Panc1 (cell line): ENCODE results near the gene TNIK. TPM values are rescaled to one million over a fixed set of nuclear protein-coding genes. Genes with fewer than 3 reads are reported as not detected.

ENCODE experiments used
- ATAC-seq: fragments of 200-7000 bp; cut with Tn5 transposase; 2 replicates; pipeline ENCODE4 v1.9.1; 2020; ENCODE audit warnings: mild to moderate bottlenecking, moderate library complexity
- BruUV-seq: library from RNA; stranded (reverse); fragments of 400-500 nt; replicated peaks from 2 replicates; lab custom pipeline; 2021; lab: Mats Ljungman, UMichigan
- CTCF ChIA-PET: fragments of 300-600 bp; sonication (Branson Sonifier 250); formaldehyde crosslinking; loops from one replicate; lab custom pipeline; 2022; ENCODE audit warnings: antibody characterized with exemption; lab: Charles Lee
- POLR2A ChIA-PET: fragments of 300-600 bp; sonication (Branson Sonifier 250); formaldehyde crosslinking; loops from one replicate; lab custom pipeline; 2022; ENCODE audit warnings: antibody characterized with exemption; lab: Charles Lee
- DNase-seq: peaks from one replicate; pipeline ENCODE4 v3.0.0-alpha.2; 2010; ENCODE audit warnings: low read depth, low spot score
- H3K27ac ChIP-seq: 2 replicates; pipeline ENCODE4 v1.5.1; 2011; ENCODE audit warnings: mild to moderate bottlenecking, low read length, inconsistent platforms
- H3K27me3 ChIP-seq: fragments of 200-500 bp; sonication (Bioruptor generic); 2 replicates; pipeline ENCODE4 v1.6.0; 2014; ENCODE audit warnings: low read length, inconsistent platforms; ENCODE audit not compliant: control insufficient read depth, insufficient read depth
- H3K36me3 ChIP-seq: fragments of 200-500 bp; sonication (Bioruptor generic); 2 replicates; pipeline ENCODE4 v1.5.1; 2014; ENCODE audit warnings: inconsistent platforms, mild to moderate bottlenecking, low read length, moderate library complexity; ENCODE audit not compliant: control insufficient read depth, insufficient read depth
- H3K4me1 ChIP-seq: 2 replicates; pipeline ENCODE4 v1.5.1; 2011; ENCODE audit warnings: inconsistent platforms, mild to moderate bottlenecking, low read length, moderate library complexity; ENCODE audit not compliant: control insufficient read depth, insufficient read depth
- H3K4me3 ChIP-seq, 2 experiments: 2 replicates each; pipeline ENCODE4 v1.5.1; 2011 to 2012; ENCODE audit warnings: low read depth in 2 of 2, low read length in 2 of 2, mild to moderate bottlenecking in 2 of 2, inconsistent platforms in 1 of 2, moderate library complexity in 1 of 2
- H3K9me3 ChIP-seq: fragments of 200-500 bp; sonication (Bioruptor generic); 2 replicates; pipeline ENCODE4 v1.5.1; 2014; ENCODE audit warnings: low read depth, mild to moderate bottlenecking, inconsistent platforms, low read length, moderate library complexity; ENCODE audit not compliant: control insufficient read depth, insufficient read depth
- CTCF ChIP-seq: fragments of 450-650 bp; IDR thresholded peaks from 2 replicates; pipeline ENCODE4 v1.5.1; 2017; ENCODE audit warnings: mild to moderate bottlenecking
- POLR2AphosphoS5 ChIP-seq: IDR thresholded peaks from 2 replicates; pipeline ENCODE4 v1.6.1; 2012; ENCODE audit warnings: mild to moderate bottlenecking, low read depth, low read length, moderate library complexity
- REST ChIP-seq, 2 experiments: IDR thresholded peaks; 2 replicates each; pipeline ENCODE4 v1.6.1; 2011 to 2012; ENCODE audit warnings: low read depth in 2 of 2, control low read depth in 1 of 2, low read length in 1 of 2, mild to moderate bottlenecking in 1 of 2, moderate library complexity in 1 of 2; ENCODE audit not compliant: insufficient read depth in 1 of 2
- SIN3A ChIP-seq: IDR thresholded peaks from 2 replicates; pipeline ENCODE4 v1.6.1; 2012; ENCODE audit warnings: low read depth, mild to moderate bottlenecking, low read length, moderate library complexity, borderline replicate concordance; ENCODE audit not compliant: insufficient read depth
- TCF7L2 ChIP-seq: IDR thresholded peaks from 2 replicates; pipeline ENCODE4 v1.6.1; 2011; ENCODE audit warnings: mild to moderate bottlenecking, low read depth, low read length, inconsistent platforms
- in situ Hi-C: cut with HindIII; loops from 2 replicates; pipeline ENCODE4 v1.10.0; 2016; ENCODE audit warnings: low sequenced_read_pairs, low pct_unique_long_range_greater_than_20kb
- intact Hi-C: fragments of 100-400 bp; cut with micrococcal nuclease; formaldehyde crosslinking; loops from one replicate; pipeline ENCODE4 v1.10.0; 2022; ENCODE audit not compliant: unreplicated experiment
- total RNA-seq: library from RNA; stranded (reverse); gene quantifications from one replicate; pipeline ENCODE4 v1.2.1, GENCODE V29; 2021; ENCODE audit not compliant: unreplicated experiment

Gene TNIK
- total RNA-seq, 1 experiment from 2014 or later = 1.9 TPM

GRCh38 chr3:171444001-171444690, 16.1 kb downstream of the TNIK start:
- POLR2A ChIA-PET = no interaction called here
- BruUV-seq = no TSS peak
- peaks cover 7% of the 10 kb centered on the region; the same call in 1 of the 2 replicates for H3K27me3 ChIP-seq
- no peak for ATAC-seq
- intact Hi-C loops (no loop called here), in situ Hi-C loops (no loop called here)
- H3K9me3 ChIP-seq = no peaks in the 10 kb centered on the region
- H3K4me1 ChIP-seq = 0 out of 2 replicates have a peak, but pooled peaks cover 2% of the 10 kb centered on the region
- no peak overlapping the region for H3K4me3 ChIP-seq
- no peak overlapping the region for H3K27ac ChIP-seq
- no peaks in the 10 kb centered on the region for H3K36me3 ChIP-seq
- no peak for TF ChIP-seq TCF7L2
- no peak for TF ChIP-seq CTCF
- TF ChIP-seq SIN3A = no peak
- TF ChIP-seq POLR2AphosphoS5 = no peak
- no peak for TF ChIP-seq REST (IDR thresholded peaks at IDR 0.05; ENCODE audit: insufficient read depth in 1 of 2, low read depth in 2 of 2, low read length in 1 of 2)
- CTCF ChIA-PET = no interaction called here
- no peak for DNase-seq

DNA sequence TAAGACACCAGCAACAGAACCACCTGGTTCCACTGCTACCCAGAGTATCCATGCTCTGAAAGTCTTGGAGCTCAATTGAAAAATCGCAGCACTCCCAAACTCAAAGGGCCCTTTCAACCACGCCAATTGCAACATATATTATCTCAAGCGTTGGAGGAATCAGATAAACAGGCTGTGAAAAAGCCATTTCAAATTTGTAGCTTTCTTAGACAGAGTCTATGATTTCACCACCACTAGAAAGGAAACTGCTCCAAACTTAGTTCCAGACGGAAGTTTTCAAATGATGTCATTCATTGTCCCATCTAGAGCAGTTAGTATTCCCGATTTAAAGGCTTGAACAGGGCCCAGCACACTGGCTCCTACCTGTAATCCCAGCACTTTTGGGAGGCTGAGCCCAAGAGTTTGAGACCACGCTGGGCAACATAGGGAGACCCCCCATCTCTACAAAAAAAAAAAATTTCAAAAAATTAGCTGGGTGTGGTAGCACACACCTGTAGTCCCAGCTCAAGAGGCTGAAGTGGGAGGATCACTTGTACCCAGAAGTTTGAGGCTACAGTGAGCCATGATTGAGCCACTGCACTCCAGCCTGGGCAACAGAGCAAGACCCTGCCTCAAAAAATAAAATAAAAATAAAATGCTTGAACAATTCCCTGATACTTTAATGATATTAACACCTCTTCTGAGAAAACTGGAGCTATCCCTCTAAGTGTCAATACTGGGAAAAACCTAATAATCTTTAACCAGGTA, 16.8 kb downstream of the TNIK start:
- DNase-seq (no peak), ATAC-seq (no peak)
- Histone ChIP-seq H3K27me3 (peaks cover 7% of the 10 kb centered on the region), H3K4me1 (0 out of 2 replicates have a peak, but pooled peaks cover 2% of the 10 kb centered on the region), H3K27ac (no peak overlapping the region), H3K9me3 (no peaks in the 10 kb centered on the region), H3K36me3 (no peaks in the 10 kb centered on the region), H3K4me3 (no peak overlapping the region)
- ChIA-PET CTCF (no interaction called here), POLR2A (no interaction called here)
- TF ChIP-seq CTCF (no peak), POLR2AphosphoS5 (no peak), TCF7L2 (no peak), REST (IDR thresholded peaks at IDR 0.05; ENCODE audit: insufficient read depth in 1 of 2, low read depth in 2 of 2, low read length in 1 of 2) (no peak), SIN3A (no peak)
- intact Hi-C loops (no loop called here), in situ Hi-C loops (no loop called here)
- no TSS peak for BruUV-seq
